ENCODE results near the gene NIPSNAP3A. TPM values are rescaled to one million over a fixed set of nuclear protein-coding genes. Genes with fewer than 3 reads are reported as not detected.

NIPSNAP3A gene
- total RNA-seq, 4 donors from 2014 or later: 19.0 to 33.3 (median 29.7) TPM

DNA sequence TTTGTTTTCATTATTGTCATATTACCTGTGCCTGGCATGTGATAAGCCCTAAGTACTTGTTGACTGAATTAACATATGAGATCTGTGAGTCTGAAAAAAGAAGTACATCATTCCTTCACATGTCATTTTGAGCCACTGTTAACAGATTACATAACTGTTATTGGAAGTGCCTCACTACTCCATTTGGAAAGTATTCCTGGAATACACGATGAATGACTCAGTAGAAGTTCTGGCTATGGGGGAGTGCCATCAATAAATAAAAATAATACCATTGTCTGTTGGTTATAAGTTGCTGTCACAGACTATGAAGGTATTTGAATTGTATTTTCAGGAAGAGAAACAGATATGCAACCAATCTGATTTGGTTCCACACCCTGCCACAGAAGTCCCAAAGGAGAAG lies 29.3 kb downstream of the NIPSNAP3A start:
- no peak overlapping the region for H3K4me3 ChIP-seq
- no peaks in the 10 kb centered on the region for H3K9me3 ChIP-seq
- no peak overlapping the region for H3K27ac ChIP-seq (replicated peaks in 1 of 4)
- 65% methylated on average over 1 of the region's 1 CpG for WGBS
- H3K27me3 ChIP-seq: no peaks in the 10 kb centered on the region
- no peak for DNase-seq (ENCODE audit: extremely low spot score)
- H3K4me1 ChIP-seq: peaks cover 0 to 16% (median 10%) of the 10 kb centered on the region in 4 donors
- H3K36me3 ChIP-seq: peaks cover 0 to 12% (median 5%) of the 10 kb centered on the region in 4 donors
- intact Hi-C loops (cut with DNase I): no loop called here
- no peak for TF ChIP-seq POLR2A (IDR thresholded peaks at IDR 0.05; ENCODE audit: low read depth)
- TF ChIP-seq, protein P1, sequence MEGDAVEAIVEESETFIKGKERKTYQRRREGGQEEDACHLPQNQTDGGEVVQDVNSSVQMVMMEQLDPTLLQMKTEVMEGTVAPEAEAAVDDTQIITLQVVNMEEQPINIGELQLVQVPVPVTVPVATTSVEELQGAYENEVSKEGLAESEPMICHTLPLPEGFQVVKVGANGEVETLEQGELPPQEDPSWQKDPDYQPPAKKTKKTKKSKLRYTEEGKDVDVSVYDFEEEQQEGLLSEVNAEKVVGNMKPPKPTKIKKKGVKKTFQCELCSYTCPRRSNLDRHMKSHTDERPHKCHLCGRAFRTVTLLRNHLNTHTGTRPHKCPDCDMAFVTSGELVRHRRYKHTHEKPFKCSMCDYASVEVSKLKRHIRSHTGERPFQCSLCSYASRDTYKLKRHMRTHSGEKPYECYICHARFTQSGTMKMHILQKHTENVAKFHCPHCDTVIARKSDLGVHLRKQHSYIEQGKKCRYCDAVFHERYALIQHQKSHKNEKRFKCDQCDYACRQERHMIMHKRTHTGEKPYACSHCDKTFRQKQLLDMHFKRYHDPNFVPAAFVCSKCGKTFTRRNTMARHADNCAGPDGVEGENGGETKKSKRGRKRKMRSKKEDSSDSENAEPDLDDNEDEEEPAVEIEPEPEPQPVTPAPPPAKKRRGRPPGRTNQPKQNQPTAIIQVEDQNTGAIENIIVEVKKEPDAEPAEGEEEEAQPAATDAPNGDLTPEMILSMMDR (IDR thresholded peaks at IDR 0.05): no peak
- no peak for TF ChIP-seq EP300 (IDR thresholded peaks at IDR 0.05)
- TF ChIP-seq POLR2AphosphoS5 (IDR thresholded peaks at IDR 0.05): no peak

DNA sequence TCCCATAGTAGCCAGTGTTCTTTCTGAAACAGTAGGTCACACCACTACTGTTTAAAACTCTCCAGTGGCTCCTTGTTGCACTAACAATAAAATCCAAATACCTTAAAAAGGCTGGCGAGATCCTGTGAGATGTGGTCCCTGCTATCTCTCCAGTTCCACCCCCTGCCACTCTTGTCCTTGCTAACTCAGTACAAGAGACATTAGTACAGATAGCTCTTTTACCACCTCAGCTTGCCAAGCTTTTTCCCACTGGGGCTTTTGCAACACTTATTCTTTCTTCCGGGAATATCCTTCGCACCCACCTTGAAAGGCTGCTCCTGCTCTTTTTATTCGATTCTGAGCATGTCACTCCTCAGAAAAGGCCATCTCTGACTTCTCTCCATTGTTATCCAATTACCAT lies 31.3 kb downstream of the NIPSNAP3A start:
- no peaks in the 10 kb centered on the region for H3K27me3 ChIP-seq
- intact Hi-C loops (cut with DNase I): no loop called here
- 80% methylated on average over 4 of the region's 4 CpGs for WGBS
- no peak overlapping the region for H3K27ac ChIP-seq (replicated peaks in 1 of 4)
- no peak overlapping the region for H3K4me3 ChIP-seq
- peaks cover 0 to 16% (median 10%) of the 10 kb centered on the region in 4 donors for H3K4me1 ChIP-seq
- H3K36me3 ChIP-seq: peaks cover 12 to 31% (median 16%) of the 10 kb centered on the region in 4 donors
- TF ChIP-seq POLR2A (IDR thresholded peaks at IDR 0.05; ENCODE audit: low read depth) (no peak), POLR2AphosphoS5 (IDR thresholded peaks at IDR 0.05) (no peak), EP300 (IDR thresholded peaks at IDR 0.05) (no peak)
- TF ChIP-seq, protein P1 (IDR thresholded peaks at IDR 0.05): no peak
- no peak for DNase-seq (ENCODE audit: extremely low spot score)
- no peaks in the 10 kb centered on the region for H3K9me3 ChIP-seq

DNA sequence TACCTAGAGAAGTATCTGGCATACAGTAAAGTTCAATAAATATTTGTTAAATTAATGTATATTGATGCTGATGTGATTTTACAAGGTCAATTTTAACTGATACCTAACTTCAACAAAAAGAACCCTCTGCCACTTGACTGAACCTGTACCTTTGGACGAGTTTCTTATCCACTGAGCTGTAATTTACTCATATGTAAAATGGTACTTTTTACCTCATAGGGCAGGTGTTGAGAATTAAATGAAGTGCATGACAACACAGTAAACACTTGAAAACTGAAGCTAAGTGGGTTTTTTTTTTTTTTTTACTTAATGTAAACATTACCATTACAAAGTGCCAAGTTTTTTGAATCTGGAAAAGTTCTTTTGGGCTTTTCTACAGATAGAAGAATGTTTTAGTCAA lies 31.9 kb downstream of the NIPSNAP3A start:
- Histone ChIP-seq H3K36me3 (peaks cover 18 to 36% (median 22%) of the 10 kb centered on the region in 4 donors), H3K9me3 (no peaks in the 10 kb centered on the region), H3K4me3 (no peak overlapping the region), H3K27ac (replicated peaks in 1 of 4) (no peak overlapping the region), H3K4me1 (peaks cover 0 to 16% (median 10%) of the 10 kb centered on the region in 4 donors), H3K27me3 (no peaks in the 10 kb centered on the region)
- no peak for DNase-seq (ENCODE audit: extremely low spot score)
- intact Hi-C loops (cut with DNase I): no loop called here
- WGBS: 50% methylated on average over 1 of the region's 1 CpG
- TF ChIP-seq, protein P1 (IDR thresholded peaks at IDR 0.05): no peak
- TF ChIP-seq POLR2A (IDR thresholded peaks at IDR 0.05; ENCODE audit: low read depth): no peak
- no peak for TF ChIP-seq EP300 (IDR thresholded peaks at IDR 0.05)
- TF ChIP-seq POLR2AphosphoS5 (IDR thresholded peaks at IDR 0.05): no peak

DNA sequence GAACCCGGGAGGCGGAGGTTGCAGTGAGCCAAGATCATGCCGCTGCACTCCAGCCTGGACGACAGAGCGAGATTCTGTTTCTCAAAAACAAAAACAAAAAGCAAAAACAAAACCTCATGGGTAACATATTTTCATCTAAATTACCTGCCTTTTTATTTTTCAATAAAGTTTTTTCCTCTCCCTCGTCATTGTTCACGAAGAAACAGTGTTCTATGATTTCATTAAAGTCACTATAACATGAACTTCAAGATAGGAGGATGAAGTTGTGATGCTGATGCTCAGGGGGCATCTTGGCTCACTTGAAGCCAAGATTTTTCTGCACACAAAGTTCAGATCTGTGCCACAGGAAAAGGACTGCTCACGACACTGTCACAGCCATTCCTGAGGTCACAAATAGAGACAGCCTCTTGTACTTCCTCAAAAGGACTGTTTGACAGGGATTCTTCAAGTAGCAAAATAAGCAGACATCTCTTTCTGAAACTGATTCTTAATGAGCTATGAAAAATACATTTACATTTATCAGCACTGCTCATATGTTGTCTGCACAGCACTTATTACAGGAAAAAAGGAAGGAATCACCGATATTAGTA lies 32.6 kb downstream of the NIPSNAP3A start:
- no peak for DNase-seq (ENCODE audit: extremely low spot score)
- Histone ChIP-seq H3K36me3 (peaks cover 23 to 43% (median 29%) of the 10 kb centered on the region in 4 donors), H3K27ac (replicated peaks in 1 of 4) (no peak overlapping the region), H3K4me1 (peaks cover 0 to 16% (median 10%) of the 10 kb centered on the region in 4 donors), H3K9me3 (no peaks in the 10 kb centered on the region), H3K4me3 (no peak overlapping the region), H3K27me3 (no peaks in the 10 kb centered on the region)
- TF ChIP-seq POLR2AphosphoS5 (IDR thresholded peaks at IDR 0.05) (no peak), POLR2A (IDR thresholded peaks at IDR 0.05; ENCODE audit: low read depth) (no peak), EP300 (IDR thresholded peaks at IDR 0.05) (no peak)
- 88% methylated on average over 9 of the region's 9 CpGs for WGBS
- intact Hi-C loops (cut with DNase I): no loop called here

DNA sequence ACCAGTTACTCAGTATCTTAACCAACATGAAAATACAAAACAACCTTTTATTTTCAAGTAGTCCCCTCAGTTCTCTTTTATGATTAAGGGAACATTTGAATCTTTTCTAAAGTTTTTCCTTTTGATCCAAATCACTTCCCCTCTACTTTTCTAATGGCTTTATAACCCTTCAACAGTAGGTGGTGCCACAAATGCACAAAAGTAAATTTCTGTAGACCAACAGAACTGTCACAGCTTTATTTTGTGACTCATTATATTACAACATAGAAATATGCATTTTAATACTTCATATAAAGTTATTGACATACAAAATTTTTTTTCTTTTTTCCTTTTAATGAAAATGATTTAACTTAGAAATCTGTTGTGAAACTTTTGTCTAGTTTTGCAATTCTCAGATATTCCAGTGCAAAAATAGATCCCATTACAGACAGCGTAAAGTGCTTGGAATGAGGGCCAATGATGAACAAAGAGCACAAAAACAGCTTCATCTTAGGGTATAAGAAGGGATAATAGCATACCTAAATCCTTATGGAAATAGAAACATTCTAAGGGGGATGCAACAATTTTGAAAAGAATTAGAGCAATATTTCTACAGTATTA lies 33.4 kb downstream of the NIPSNAP3A start:
- no peak for TF ChIP-seq POLR2AphosphoS5 (IDR thresholded peaks at IDR 0.05)
- TF ChIP-seq POLR2A (IDR thresholded peaks at IDR 0.05; ENCODE audit: low read depth): no peak
- TF ChIP-seq, protein P1 (IDR thresholded peaks at IDR 0.05): peak in 1 of 3 experiments; percentile 16
- no peak for TF ChIP-seq EP300 (IDR thresholded peaks at IDR 0.05)
- 93% methylated on average over 1 of the region's 1 CpG for WGBS

More for the DNA sequence above, 33.4 kb downstream of the NIPSNAP3A start:
- intact Hi-C loops (cut with DNase I): no loop called here
- no peaks in the 10 kb centered on the region for H3K9me3 ChIP-seq
- no peaks in the 10 kb centered on the region for H3K27me3 ChIP-seq
- no peak overlapping the region for H3K27ac ChIP-seq (replicated peaks in 1 of 4)
- no peak for DNase-seq (ENCODE audit: extremely low spot score)
- no peak overlapping the region for H3K4me3 ChIP-seq
- peaks cover 31 to 52% (median 37%) of the 10 kb centered on the region in 4 donors for H3K36me3 ChIP-seq
- peaks cover 0 to 16% (median 10%) of the 10 kb centered on the region in 4 donors for H3K4me1 ChIP-seq

Data from esophagus muscularis mucosa (tissue), 4 donors.